CD4-positive, alpha-beta T cell treated with Interleukin-6 for 4 hours (primary cell): ENCODE measurements around the gene COL4A2.

Experiments used
- DNase-seq: peaks from one replicate; pipeline ENCODE4 v3.0.0-alpha.2; 2020; ENCODE audit warnings: mixed read lengths

COL4A2 gene

DNA sequence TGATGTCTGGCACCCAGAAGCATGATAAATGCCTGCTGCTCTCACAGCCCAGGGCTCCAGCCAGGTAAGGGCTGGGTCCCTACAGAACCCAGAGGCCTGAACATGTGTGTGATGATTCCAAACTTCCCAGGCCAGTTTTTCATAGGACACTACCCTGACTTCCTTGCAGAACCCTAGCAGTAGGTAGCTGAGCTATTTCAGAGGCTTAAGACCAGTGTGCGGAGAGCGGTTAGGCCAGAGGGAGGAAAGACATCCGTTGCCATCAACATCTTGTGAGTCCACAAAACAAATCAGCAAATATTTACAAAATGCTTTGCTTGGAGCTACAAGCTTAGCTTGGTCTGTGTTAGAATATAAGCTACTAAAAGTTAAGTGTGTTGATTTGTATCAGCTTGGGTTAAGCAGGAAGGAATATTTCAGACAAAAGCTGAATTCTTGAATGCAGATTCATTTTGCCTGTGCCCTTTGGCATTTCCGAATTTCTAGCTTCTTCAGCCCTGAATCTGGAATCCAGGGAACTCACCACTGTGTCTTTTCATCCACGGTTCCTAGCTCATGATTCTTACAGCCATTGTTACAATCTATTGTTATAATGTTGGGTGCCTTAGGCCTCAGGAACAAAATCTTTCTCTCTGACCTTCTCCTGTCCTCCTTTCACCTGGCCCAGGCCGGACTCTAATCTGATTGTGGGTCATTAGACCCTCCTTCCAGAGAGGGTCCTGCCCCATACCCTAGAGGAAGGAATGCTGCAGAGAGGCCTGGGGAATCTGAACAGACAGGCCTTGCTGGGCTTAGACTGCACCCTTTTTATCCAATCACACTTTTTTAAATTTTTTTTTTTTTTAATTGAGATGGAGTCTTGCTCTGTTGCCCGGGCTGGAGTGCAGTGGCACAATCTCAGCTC is 242.1 kb downstream of the COL4A2 start:
- no peak for DNase-seq

DNA sequence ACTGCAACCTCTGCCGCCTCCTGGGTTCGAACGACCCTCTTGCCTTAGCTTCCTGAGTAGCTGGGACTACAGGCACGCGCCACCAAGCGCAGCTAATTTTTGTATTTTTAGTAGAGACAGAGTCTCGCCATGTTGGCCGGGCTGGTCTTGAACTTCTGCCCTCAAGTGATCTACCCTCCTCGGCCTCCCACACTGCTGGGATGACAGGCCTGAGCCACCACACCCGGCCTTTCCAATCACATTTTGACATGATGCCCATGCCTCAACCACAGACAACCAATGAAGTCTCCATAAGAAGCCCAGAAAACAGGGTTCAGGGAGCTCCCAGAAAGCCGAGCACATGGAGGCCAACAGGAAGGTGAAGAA is 242.7 kb downstream of the COL4A2 start:
- no peak for DNase-seq

DNA sequence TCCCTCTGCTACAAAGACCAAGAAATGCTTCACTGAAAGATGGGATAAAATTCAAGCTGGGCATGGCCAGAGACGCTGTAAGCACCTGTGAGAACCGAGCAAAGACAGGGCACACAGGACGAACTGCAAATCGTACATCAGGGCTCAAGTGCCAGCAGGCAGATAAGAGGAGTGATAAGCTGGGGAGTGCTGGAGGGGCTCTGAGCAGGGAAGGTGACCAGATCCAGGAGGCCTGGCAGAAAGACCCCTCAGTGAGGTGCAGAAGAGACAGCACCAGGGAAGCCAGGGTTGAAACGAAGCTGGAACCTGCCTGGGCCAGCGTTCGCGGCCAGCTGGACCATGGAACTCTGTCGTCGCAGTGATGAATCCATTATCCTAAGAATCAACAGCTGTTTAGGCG is 244.2 kb downstream of the COL4A2 start:
- no peak for DNase-seq

DNA sequence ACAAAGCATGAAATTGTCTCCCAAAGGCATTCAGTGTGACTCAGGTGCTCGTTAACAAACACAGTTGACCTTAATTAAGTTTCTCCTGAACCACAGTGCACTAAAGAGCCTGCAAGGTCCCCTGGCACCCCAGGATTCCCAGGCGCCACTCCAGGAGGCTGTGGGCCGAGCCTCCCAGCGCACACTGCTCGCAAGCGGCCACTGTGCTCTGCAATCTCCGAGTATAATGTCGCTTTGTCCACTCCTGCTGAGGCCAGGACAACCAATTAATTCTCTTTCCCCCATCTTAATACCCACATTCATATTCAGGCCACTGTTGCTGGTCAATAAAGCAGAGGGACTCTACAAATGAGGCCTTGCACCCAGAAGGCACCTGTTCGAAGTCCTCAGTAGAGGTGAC is 245.7 kb downstream of the COL4A2 start:
- DNase-seq, result no peak

DNA sequence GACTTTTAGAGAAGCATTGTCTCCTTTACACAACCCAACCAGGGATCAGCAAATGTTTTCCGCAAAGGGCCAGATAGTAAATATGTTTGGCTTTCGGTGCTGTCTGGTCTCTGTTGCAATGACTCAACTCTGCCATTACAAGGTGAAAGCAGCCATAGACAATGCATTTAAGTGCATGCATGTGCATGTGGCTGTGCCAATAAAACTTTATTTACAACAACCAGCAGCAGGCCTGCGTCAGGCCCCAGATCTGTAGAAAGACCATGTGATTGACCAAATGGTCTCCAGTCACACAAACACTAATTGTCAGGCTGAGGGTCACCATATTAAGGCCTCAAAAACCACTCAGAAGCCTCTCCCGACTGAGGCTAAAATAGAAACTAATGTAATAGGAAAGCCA is 246.3 kb downstream of the COL4A2 start:
- DNase-seq, result no peak

DNA sequence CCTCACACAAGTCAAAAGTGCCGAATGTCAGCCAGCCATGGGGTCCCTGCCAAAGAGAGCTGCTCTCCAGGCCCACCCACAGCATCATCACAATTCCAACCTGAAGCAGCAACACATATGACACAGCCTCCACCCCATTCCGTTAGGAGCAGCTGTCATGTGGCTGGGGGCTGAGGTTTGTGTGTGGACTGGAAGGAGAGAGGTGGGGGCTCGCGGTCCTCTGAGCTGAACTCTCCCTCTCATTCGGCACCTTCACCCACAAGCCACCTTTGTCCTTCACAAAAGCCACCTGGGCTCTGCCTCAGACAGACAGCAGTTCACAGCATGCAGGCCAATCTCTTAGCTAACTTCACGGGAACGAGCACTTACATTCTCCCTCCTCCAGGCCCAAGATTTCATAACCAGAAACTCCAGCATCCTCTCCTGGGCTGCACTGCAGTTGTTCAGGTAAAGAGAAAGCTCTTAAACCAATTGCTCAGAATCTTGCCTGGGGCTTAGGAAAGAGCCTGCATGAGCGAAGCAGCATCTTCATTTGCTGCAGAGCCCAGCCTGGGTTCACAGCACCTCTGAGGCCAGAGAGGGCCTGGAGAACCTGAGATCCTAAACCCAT is 247.2 kb downstream of the COL4A2 start:
- no peak for DNase-seq

DNA sequence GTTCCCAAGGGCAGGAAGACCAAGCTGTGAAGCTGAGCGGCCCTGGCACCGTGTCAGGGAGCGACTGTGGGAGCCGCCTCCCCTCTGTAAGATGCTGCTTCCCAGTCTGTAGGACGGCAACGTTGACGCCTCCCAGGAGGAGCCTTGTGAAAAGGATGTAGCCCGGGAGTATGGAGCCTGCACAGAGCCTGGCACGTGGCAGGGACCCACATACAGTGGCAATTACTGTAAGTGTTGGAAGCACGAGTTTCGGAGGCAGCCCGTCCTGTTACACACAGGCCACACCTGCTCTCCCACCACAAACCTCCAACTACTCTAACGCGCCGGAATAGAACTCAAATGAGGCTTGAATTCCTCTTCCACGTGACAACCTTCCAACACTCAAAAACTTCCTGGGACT is 247.9 kb downstream of the COL4A2 start:
- no peak for DNase-seq

DNA sequence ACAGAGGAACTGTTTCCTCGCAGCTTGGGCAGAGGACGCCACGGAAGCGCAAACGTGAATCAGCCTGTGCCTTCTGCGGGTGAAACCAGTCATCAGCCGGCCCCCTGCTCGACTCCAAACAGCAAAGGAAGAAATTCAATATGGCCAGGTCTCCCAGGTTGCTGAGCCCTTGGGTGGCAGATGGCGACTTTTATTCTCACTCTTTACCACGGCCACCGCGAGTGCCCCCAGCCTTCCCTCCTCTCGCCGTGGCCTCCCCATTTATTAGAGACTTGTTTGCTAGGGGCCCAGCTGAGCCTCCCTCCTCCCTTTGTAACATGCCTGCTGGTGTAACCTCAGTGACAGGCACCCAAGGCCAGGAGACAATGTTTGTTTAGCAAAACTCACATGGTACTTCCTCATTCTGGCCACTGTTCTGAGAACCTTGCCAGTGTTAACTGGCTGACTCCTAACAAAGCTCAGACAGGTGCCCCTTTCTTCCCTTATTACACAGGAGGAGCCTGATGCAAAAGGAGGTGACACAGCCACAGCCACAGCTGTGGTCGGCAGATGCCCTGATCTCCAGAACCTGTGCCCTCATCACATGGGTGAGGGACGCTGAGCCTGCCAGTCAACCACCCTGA is 248.6 kb downstream of the COL4A2 start:
- DNase-seq, result no peak

DNA sequence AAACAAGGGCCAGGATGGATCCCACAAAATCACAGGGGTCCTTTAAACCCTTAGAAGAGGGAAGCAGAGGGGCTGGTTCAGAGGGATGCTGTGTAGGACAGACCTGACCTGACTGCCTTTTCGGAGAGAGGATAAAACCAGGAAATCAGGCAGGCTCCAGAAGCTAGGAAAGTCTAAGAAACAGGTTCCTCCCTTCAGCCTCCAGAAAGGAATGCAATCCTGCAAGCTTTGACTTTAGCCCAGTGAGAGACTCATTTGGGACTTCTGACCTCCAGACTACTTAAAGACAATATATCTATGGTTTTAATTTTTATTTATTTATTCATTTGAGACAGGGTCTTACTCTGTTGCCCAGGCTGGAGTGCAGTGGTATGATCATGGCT is 249.1 kb downstream of the COL4A2 start:
- no peak for DNase-seq

DNA sequence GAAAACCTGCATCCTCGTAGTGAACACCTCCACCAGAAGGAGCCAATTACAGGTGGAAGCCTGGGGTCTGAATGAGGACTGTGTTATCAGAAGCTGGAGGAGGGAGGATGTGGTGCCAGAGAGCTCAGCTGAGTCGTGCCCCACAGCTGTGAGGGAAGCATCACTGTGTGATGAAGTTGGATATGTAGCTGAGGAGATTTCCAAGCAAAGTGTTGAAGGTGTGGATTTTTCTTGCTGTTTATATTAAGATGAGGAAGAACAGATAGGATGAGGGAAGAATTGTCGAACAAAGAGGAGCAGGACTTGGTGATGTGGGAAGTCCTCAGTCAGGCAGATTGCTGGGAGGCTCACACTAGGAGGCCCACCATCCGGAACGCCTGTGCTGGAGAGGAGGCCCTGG is 250.0 kb downstream of the COL4A2 start:
- DNase-seq, result no peak

DNA sequence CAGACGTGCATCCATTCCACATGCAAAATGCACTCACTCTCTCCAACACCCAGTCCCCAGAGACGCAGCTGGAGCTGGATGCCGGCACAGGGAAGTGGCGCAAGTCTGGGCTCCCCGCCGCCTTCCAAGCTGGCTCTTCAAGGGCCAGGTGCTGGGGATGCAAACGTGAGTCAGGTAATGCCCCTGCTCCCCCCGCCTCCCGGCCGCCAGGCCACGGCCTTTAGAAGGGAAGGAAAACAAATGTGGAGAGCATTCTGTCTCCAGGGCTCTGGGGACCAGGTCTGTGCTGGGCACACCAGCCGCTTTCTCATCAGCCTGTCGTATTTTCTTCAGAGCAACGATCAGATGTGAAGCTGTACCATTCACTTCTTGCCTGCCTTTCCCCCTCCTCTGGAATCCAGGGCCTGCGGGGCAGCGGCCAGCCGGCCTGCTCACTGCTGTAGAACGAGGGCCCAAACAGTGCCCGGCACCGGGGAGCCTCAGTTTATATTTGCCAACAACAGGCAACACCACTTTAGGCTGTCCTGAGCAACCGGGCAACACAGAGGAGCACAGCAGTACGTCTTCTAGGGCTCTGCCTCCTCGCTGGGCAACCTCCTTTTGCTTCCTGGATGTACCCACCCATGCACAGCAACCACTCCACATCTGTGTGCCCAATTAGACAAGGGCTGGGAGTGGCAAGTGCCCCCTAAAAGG is 250.7 kb downstream of the COL4A2 start:
- DNase-seq, result no peak

DNA sequence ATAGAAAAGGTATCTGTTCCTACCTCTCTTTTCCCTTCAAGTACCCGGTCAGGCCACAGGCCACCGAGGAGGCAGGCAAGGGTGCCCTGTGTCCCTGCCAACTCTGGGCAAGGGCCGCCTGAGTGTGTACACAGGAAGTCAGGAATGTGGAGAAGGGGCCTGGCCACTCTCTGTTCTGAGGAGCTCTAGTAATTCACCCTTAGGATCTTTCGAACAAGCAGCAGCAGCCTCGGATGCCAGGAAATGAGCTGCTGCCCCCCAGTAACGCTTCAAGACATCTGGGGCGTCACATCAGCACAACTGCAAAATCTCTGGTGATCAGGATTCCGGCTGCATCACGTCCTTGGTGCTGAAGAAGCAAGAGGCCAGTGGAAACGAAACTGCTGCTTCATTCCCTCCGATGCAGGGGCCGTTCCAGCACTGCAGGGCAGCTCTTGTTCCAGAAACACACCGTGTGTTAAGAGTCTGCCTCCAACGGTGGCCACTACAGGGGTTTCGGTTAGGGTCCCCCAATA is 252.4 kb downstream of the COL4A2 start:
- DNase-seq, result no peak

DNA sequence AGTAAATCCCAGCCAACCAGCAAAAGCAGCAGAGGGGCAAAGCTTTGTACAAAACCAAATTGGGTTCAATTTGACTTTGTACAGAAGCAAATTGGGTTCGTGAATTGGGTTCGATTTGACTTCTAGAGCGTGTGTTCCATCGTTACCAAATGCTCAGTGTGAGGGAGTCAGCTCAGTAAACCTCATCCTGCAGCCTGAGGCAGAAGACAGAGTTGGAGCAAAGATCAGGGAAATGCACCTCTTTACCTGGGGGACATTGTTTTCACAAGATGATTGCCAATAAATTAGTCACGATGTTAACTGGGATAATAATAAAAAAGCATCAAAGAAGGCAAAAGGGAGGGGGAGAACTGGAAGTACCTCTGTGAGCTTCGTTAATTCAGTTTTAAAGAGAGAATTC is 252.9 kb downstream of the COL4A2 start:
- DNase-seq, result no peak

DNA sequence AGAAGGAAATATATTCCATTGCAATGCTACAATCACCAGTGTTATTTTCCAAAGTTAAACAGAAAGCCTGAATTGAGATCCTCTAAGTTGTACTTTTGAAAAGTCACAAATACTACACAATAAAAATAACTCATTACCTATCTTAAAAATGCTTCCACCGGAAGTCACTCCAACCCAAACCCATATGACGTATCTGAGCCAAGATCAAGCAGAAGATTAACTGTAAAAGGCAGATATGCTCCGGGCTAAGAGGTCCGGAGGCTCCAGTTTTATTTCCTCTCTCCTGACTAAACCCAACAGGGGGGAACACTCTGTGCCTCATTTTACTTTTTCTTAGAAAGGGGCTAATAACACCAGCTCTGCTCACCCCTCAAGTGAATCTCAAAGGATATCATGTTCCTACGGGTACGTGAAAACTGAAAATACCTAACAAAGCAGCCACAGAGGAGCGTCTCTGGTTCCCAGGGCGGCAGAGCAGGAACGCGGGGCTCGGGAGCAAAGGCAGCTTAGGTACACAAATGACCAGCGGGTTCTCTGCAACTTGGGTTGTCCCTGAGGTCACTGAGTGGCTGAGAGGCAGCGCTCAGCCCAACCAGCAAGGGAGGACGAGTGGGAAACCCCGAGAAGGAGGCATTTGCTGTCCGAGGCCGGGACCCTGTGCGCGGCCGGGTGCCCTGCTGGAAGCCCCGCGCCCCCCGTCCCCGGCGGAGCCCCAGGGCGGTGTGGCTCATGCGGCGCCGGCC is 253.7 kb downstream of the COL4A2 start:
- DNase-seq, result peak; percentile 10

DNA sequence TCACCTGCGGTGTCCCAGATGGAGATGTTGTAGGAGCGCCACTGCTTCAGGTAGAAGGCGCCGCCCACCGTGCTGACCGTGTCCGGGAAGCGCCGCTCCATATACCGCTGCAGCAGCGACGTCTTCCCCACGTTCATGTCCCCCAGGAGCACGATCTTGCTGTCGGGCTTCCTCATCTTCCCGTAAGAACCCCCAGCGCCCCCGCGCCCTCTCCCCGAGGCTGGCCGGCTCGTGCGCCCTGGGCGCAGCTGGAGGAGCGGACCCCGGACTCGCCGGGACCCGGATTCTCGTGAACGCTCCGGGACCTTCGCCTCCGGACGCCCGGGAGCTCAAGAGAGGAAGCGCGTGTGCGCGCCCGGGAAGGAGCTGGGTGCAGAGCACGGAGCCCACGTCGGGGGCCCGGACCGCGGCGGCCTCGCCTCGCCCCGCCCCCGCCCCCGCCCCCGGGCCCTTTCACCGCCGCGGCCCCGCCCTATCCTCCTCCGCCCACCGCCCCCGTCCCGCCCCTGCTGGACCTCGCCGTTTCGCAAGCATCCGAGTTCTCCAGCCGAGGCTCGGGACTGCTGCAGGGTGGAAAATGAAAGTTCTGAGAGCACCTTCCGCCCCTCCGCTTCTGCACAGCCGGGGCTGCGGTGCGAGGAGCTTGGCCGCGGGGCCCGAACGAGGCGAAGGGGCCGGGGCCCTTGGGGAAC is 254.4 kb downstream of the COL4A2 start, which contains the start of gene RAB20:
RAB20 (minus strand) TSS at position 379 of the 692 bp plus-strand sequence; CDS start at position 176, 203 bp downstream.
- peak; percentile 82 for DNase-seq

DNA sequence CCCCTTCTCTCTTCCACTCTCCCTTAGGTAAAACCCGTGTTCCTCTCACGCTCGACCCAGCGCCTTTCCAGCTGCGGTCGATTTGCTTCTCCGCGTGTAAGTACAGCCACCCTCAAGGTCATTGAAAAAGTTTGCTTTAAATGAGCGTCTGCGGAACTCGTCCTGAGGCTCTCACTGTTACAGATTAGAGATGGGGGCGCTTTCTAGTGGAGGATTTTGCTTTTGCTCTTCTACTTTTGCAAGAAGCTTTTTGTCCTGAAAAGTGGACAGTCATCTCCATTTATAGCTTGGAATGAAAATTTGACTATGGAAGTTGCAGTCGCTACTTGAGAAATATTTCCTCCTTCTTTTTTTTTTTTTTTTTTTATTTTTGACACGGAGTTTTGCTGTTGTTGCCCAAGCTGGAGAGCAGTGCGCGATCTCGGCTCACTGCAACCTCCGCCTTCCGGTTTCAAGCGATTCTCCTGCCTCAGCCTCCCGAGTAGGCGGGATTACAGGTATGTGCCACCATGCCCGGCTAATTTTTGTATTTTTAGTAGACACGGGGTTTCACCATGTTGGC is 255.0 kb downstream of the COL4A2 start:
- DNase-seq, result peak; percentile 23
